Neural progenitor cell (in vitro differentiated cells): Measurements from ENCODE around the gene METTL8.

Source experiments
- EZH2 ChIP-seq: fragments of 200-600 bp; sonication (generic); IDR thresholded peaks from 2 replicates; pipeline ENCODE4 v1.6.1; 2017; ENCODE audit warnings: antibody characterized with exemption, mild to moderate bottlenecking, moderate library complexity
- EZH2phosphoT487 ChIP-seq: fragments of 200-600 bp; sonication (generic); IDR thresholded peaks from 2 replicates; pipeline ENCODE4 v1.6.1; 2017; ENCODE audit warnings: antibody characterized with exemption
- TF ChIP-seq, protein P1 (sequence below): fragments of 200-600 bp; sonication (generic); IDR thresholded peaks from 2 replicates; pipeline ENCODE4 v1.5.1; 2017; ENCODE audit warnings: antibody characterized with exemption, mild to moderate bottlenecking

DNA sequence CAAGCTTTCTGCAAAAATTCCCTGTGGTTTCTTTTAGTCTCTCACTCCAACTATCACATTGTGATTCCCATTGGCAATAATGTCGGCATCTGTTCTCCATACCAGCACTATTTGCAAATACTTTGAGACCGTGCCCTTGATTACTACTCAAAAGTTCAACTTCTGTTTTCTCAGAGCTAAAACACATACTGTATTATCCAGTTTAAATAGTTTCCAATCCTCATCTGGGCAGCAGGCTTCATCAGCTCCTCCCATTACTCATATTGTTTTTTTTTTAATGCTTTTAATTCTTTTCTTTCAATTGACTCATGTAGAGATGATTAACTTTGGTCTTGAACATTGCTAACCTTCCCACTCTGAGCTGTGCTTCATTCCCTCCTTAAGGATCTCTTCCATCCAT, 135.8 kb downstream of the METTL8 start:
- TF ChIP-seq, protein P1, sequence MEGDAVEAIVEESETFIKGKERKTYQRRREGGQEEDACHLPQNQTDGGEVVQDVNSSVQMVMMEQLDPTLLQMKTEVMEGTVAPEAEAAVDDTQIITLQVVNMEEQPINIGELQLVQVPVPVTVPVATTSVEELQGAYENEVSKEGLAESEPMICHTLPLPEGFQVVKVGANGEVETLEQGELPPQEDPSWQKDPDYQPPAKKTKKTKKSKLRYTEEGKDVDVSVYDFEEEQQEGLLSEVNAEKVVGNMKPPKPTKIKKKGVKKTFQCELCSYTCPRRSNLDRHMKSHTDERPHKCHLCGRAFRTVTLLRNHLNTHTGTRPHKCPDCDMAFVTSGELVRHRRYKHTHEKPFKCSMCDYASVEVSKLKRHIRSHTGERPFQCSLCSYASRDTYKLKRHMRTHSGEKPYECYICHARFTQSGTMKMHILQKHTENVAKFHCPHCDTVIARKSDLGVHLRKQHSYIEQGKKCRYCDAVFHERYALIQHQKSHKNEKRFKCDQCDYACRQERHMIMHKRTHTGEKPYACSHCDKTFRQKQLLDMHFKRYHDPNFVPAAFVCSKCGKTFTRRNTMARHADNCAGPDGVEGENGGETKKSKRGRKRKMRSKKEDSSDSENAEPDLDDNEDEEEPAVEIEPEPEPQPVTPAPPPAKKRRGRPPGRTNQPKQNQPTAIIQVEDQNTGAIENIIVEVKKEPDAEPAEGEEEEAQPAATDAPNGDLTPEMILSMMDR, result no peak
- no peak for TF ChIP-seq EZH2phosphoT487
- no peak for TF ChIP-seq EZH2
